H9 (cell line): ENCODE measurements around the gene SPDYE4. TPM values are rescaled to one million over a fixed set of nuclear protein-coding genes. Genes with fewer than 3 reads are reported as not detected.

Experiments
- DNase-seq: peaks from one replicate; pipeline ENCODE4 v3.0.0-alpha.2; 2017
- H2AFZ ChIP-seq: one replicate; pipeline ENCODE4 v1.6.1; 2013; ENCODE audit warnings: mild to moderate bottlenecking, low read length, control low read depth, moderate library complexity
- H2AK5ac ChIP-seq: 2 replicates; pipeline ENCODE4 v1.6.1; 2013; ENCODE audit warnings: low read length, control low read depth, mixed read lengths; ENCODE audit not compliant: insufficient read length
- H2BK120ac ChIP-seq: one replicate; pipeline ENCODE4 v1.6.1; 2013; ENCODE audit warnings: low read depth, mild to moderate bottlenecking, low read length, control low read depth, inconsistent platforms; ENCODE audit not compliant: poor library complexity, severe bottlenecking
- H2BK12ac ChIP-seq: 2 replicates; pipeline ENCODE4 v1.6.1; 2013; ENCODE audit warnings: low read length, control low read depth, mixed read lengths, low read depth; ENCODE audit not compliant: insufficient read length
- H2BK15ac ChIP-seq: 2 replicates; pipeline ENCODE4 v1.6.1; 2013; ENCODE audit warnings: low read depth, low read length, control low read depth
- H2BK20ac ChIP-seq: one replicate; pipeline ENCODE4 v1.6.1; 2013; ENCODE audit warnings: low read depth, mild to moderate bottlenecking, low read length, control low read depth, inconsistent platforms; ENCODE audit not compliant: poor library complexity, severe bottlenecking
- H2BK5ac ChIP-seq: 2 replicates; pipeline ENCODE4 v1.6.1; 2013; ENCODE audit warnings: low read length, control low read depth, mixed read lengths; ENCODE audit not compliant: insufficient read length
- H3K14ac ChIP-seq: 2 replicates; pipeline ENCODE4 v1.6.1; 2013; ENCODE audit warnings: low read length, control low read depth; ENCODE audit not compliant: insufficient read depth
- H3K18ac ChIP-seq: 2 replicates; pipeline ENCODE4 v1.6.1; 2013; ENCODE audit warnings: low read depth, mild to moderate bottlenecking, mixed read lengths, low read length, control low read depth; ENCODE audit not compliant: insufficient read length
- H3K23ac ChIP-seq: 2 replicates; pipeline ENCODE4 v1.6.1; 2013; ENCODE audit warnings: low read length, control low read depth, mixed read lengths, low read depth; ENCODE audit not compliant: insufficient read length
- H3K23me2 ChIP-seq: 2 replicates; pipeline ENCODE4 v1.6.1; 2013; ENCODE audit warnings: low read depth, mild to moderate bottlenecking, mixed read lengths, low read length, control low read depth; ENCODE audit not compliant: insufficient read length, poor library complexity, severe bottlenecking
- H3K27ac ChIP-seq: 2 replicates; pipeline ENCODE4 v1.5.1; 2013; ENCODE audit warnings: low read length, control low read depth, mixed read lengths, low read depth; ENCODE audit not compliant: insufficient read length
- H3K27me3 ChIP-seq: 2 replicates; pipeline ENCODE4 v1.6.1; 2013; ENCODE audit warnings: low read length, control low read depth, inconsistent platforms; ENCODE audit not compliant: insufficient read depth
- H3K4ac ChIP-seq: 2 replicates; pipeline ENCODE4 v1.6.1; 2013; ENCODE audit warnings: low read depth, mild to moderate bottlenecking, control low read depth, inconsistent platforms, low read length, moderate library complexity
- H3K4me1 ChIP-seq: 2 replicates; pipeline ENCODE4 v1.6.1; 2013; ENCODE audit warnings: low read length, control low read depth, inconsistent platforms; ENCODE audit not compliant: insufficient read depth
- H3K4me2 ChIP-seq: 2 replicates; pipeline ENCODE4 v1.6.1; 2013; ENCODE audit warnings: low read length, control low read depth, mixed read lengths; ENCODE audit not compliant: insufficient read length, insufficient read depth
- H3K56ac ChIP-seq: 2 replicates; pipeline ENCODE4 v1.6.1; 2013; ENCODE audit warnings: low read depth, mild to moderate bottlenecking, mixed read lengths, low read length, control low read depth; ENCODE audit not compliant: insufficient read length
- H3K79me1 ChIP-seq: 2 replicates; pipeline ENCODE4 v1.6.1; 2013; ENCODE audit warnings: low read depth, mild to moderate bottlenecking, moderate library complexity, low read length, control low read depth, inconsistent platforms; ENCODE audit not compliant: insufficient read depth, poor library complexity, severe bottlenecking
- H3K79me2 ChIP-seq: 2 replicates; pipeline ENCODE4 v1.6.1; 2013; ENCODE audit warnings: low read length, control low read depth, inconsistent platforms; ENCODE audit not compliant: insufficient read depth
- H3K9ac ChIP-seq: 2 replicates; pipeline ENCODE4 v1.6.1; 2013; ENCODE audit warnings: low read length, control low read depth, mixed read lengths; ENCODE audit not compliant: insufficient read length; ENCODE audit errors: extremely low read depth
- H3K9me3 ChIP-seq: one replicate; pipeline ENCODE4 v1.6.1; 2013; ENCODE audit warnings: low read depth, low read length, inconsistent platforms; ENCODE audit not compliant: control insufficient read depth
- H3T11ph ChIP-seq: one replicate; pipeline ENCODE4 v1.6.1; 2013; ENCODE audit warnings: mild to moderate bottlenecking, low read length, control low read depth, inconsistent platforms
- H4K20me1 ChIP-seq: one replicate; pipeline ENCODE4 v1.6.1; 2013; ENCODE audit not compliant: control insufficient read depth, insufficient read length, insufficient read depth
- H4K5ac ChIP-seq: 2 replicates; pipeline ENCODE4 v1.6.1; 2013; ENCODE audit warnings: low read depth, mild to moderate bottlenecking, mixed read lengths, low read length, control low read depth; ENCODE audit not compliant: insufficient read length
- H4K8ac ChIP-seq: replicated peaks from 2 replicates; pipeline ENCODE4 v1.6.1; 2013; ENCODE audit warnings: low read length, control low read depth, mixed read lengths, low read depth; ENCODE audit not compliant: insufficient read length
- H4K91ac ChIP-seq: 2 replicates; pipeline ENCODE4 v1.6.1; 2013; ENCODE audit warnings: low read depth, mild to moderate bottlenecking, moderate library complexity, mixed read lengths, low read length, control low read depth; ENCODE audit not compliant: insufficient read length
- H3K27ac Mint-ChIP-seq, 3 experiments: 2 replicates in 2 of 3; 3 replicates in 1 of 3; pipeline ENCODE4 v1.8.0; 2020 to 2021; ENCODE audit warnings: mixed read lengths in 3 of 3, mild to moderate bottlenecking in 1 of 3, moderate library complexity in 1 of 3
- H3K27me3 Mint-ChIP-seq: 2 replicates; pipeline ENCODE4 v1.8.0; 2021; ENCODE audit warnings: low read depth, mild to moderate bottlenecking, moderate library complexity, mixed read lengths
- H3K36me3 Mint-ChIP-seq, 3 experiments: 2 replicates in 2 of 3; 3 replicates in 1 of 3; pipeline ENCODE4 v1.8.0; 2020 to 2021; ENCODE audit warnings: low read depth in 3 of 3, mixed read lengths in 3 of 3; ENCODE audit not compliant: insufficient read depth in 1 of 3
- H3K4me1 Mint-ChIP-seq, 2 experiments: 2 replicates each; pipeline ENCODE4 v1.8.0; 2020; ENCODE audit warnings: mixed read lengths in 2 of 2
- H3K4me3 Mint-ChIP-seq, 2 experiments: 2 replicates in 1 of 2; 3 replicates in 1 of 2; pipeline ENCODE4 v1.8.0; 2020 to 2021; ENCODE audit warnings: mild to moderate bottlenecking in 2 of 2, mixed read lengths in 2 of 2, moderate library complexity in 1 of 2
- H3K9me3 Mint-ChIP-seq, 2 experiments: 2 replicates in 1 of 2; 3 replicates in 1 of 2; pipeline ENCODE4 v1.8.0; 2020; ENCODE audit warnings: mild to moderate bottlenecking in 2 of 2, mixed read lengths in 2 of 2, moderate library complexity in 1 of 2
- CTCF ChIP-seq: fragments of 200-600 bp; sonication (generic); conservative IDR thresholded peaks from 3 replicates; pipeline ENCODE4 v1.8.0; 2021; ENCODE audit warnings: antibody characterized with exemption, mild to moderate bottlenecking
- WGBS: extraction: QIAGEN DNeasy Blood & Tissue Kit; methylation state at CpG from one replicate; pipeline ENCODE4 v1.1.7; 2013; ENCODE audit warnings: missing lambda C conversion rate, low lambda C conversion rate, mixed read lengths; ENCODE audit not compliant: insufficient read length; ENCODE audit errors: extremely low coverage; 5-methylcytosine and 5-hydroxymethylcytosine counted together
- total RNA-seq: library from RNA; stranded (reverse); gene quantifications from 2 replicates; pipeline ENCODE4 v1.2.1, GENCODE V29; 2021

SPDYE4 gene
- total RNA-seq, 1 experiment from 2014 or later = not detected

- Mint-ChIP-seq H3K27ac (no peak overlapping the region), H3K27me3 (peaks cover 5% of the 10 kb centered on the region), H3K9me3 (no peaks in the 10 kb centered on the region), H3K4me1 (peaks cover 10 to 29% of the 10 kb centered on the region in 2 experiments), H3K4me3 (no peak overlapping the region; a peak in 1 of 5 replicates), H3K36me3 (no peaks in the 10 kb centered on the region)
- Histone ChIP-seq H2BK5ac (no peak overlapping the region), H3K56ac (no peak overlapping the region), H2AFZ (no peak overlapping the region), H3K4ac (no peak overlapping the region), H3K4me1 (no peaks in the 10 kb centered on the region; the same call in 1 of the 2 replicates), H2BK12ac (no peak overlapping the region), H4K91ac (no peak overlapping the region), H4K20me1 (no peaks in the 10 kb centered on the region), H3K18ac (no peak overlapping the region), H4K5ac (no peak overlapping the region), H2AK5ac (no peak overlapping the region), H2BK20ac (no peak overlapping the region), H2BK120ac (no peak overlapping the region), H3K23me2 (no peaks in the 10 kb centered on the region), H2BK15ac (no peak overlapping the region), H3K4me2 (no peak overlapping the region), H3T11ph (no peak overlapping the region), H3K79me2 (no peaks in the 10 kb centered on the region), H3K9me3 (no peaks in the 10 kb centered on the region), H3K14ac (no peak overlapping the region), H3K27me3 (no peaks in the 10 kb centered on the region), H4K8ac (no peak overlapping the region), H3K9ac (no peak overlapping the region), H3K27ac (no peak overlapping the region), H3K23ac (no peak overlapping the region), H3K79me1 (no peaks in the 10 kb centered on the region)
- TF ChIP-seq CTCF = peak; percentile 45; the same call in 2 of the 3 replicates
- WGBS = no CpG with 5 or more reads among the region's 12 CpGs
- DNase-seq = peak; percentile 89
These were observed 17.9 kb downstream of the SPDYE4 start for GRCh38 chr17:8740486-8740885.
